Thyroid gland (tissue), 4 donors: ENCODE data around the gene DNAJC13.

ENCODE experiments used
- POLR2A ChIP-seq, 2 donors: fragments of 450-650 bp; IDR thresholded peaks; one replicate each; pipeline ENCODE4 v1.6.1; 2017; ENCODE audit warnings: antibody characterized with exemption in 2 of 2, mild to moderate bottlenecking in 2 of 2, moderate library complexity in 1 of 2
- TF ChIP-seq, protein P1 (sequence below), 6 experiments: fragments of 200-600 bp in 3 of 6; fragments of 450-650 bp in 3 of 6; sonication (generic) in 3 of 6; IDR thresholded peaks; one replicate each; pipeline ENCODE4 v1.5.1; 2016 to 2019; ENCODE audit warnings: antibody characterized with exemption in 6 of 6, mild to moderate bottlenecking in 2 of 6, inconsistent platforms in 1 of 6, moderate library complexity in 1 of 6

- TF ChIP-seq, protein P1, sequence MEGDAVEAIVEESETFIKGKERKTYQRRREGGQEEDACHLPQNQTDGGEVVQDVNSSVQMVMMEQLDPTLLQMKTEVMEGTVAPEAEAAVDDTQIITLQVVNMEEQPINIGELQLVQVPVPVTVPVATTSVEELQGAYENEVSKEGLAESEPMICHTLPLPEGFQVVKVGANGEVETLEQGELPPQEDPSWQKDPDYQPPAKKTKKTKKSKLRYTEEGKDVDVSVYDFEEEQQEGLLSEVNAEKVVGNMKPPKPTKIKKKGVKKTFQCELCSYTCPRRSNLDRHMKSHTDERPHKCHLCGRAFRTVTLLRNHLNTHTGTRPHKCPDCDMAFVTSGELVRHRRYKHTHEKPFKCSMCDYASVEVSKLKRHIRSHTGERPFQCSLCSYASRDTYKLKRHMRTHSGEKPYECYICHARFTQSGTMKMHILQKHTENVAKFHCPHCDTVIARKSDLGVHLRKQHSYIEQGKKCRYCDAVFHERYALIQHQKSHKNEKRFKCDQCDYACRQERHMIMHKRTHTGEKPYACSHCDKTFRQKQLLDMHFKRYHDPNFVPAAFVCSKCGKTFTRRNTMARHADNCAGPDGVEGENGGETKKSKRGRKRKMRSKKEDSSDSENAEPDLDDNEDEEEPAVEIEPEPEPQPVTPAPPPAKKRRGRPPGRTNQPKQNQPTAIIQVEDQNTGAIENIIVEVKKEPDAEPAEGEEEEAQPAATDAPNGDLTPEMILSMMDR (IDR thresholded peaks at IDR 0.05): no peak
- TF ChIP-seq POLR2A (IDR thresholded peaks at IDR 0.05): no peak
Measured at GRCh38 chr3:132509506-132509905, 92.2 kb downstream of the DNAJC13 start.
